ENCODE results near the gene ZMIZ1. TPM values are rescaled to one million over a fixed set of nuclear protein-coding genes. Genes with fewer than 3 reads are reported as not detected.

ZMIZ1 gene
- total RNA-seq, 1 donor from 2014 or later: 173 TPM

DNA sequence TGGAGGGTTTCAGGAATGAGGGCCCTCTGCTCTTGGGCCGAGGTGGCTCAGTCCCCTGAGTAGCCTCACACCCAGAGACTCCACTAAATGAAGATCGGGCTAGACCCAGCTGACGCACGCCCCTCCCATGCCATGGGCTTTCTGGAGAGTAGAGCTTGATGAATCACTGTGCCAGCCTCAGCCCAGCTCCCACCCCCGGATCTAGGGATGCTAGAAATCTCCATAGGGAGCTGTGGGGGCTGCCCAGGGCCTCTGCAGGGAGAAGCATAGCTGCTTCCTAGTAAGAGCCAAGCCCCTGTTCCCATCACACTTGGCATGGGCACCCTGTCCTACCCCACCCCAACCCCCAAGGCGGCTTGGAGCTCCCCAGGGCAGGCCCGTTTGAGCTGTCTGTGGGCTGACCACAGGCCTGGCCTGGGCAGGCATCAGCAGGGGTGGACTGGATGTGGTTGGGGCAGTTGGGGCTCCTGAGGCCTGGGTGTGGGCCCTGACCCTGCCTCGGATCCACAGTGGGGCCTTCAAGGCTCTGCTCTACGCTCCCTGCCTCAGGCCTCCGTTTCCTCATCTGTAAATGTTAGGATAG lies 121.2 kb downstream of the ZMIZ1 start:
- H3K4me3 Mint-ChIP-seq: no peak overlapping the region
- no peaks in the 10 kb centered on the region for H3K27me3 Mint-ChIP-seq (ENCODE audit: low read depth)
- no peaks in the 10 kb centered on the region for H3K9me3 Mint-ChIP-seq
- no peak for DNase-seq (ENCODE audit: low spot score in 2 of 2, unreplicated experiment in 2 of 2)
- TF ChIP-seq, protein P1, sequence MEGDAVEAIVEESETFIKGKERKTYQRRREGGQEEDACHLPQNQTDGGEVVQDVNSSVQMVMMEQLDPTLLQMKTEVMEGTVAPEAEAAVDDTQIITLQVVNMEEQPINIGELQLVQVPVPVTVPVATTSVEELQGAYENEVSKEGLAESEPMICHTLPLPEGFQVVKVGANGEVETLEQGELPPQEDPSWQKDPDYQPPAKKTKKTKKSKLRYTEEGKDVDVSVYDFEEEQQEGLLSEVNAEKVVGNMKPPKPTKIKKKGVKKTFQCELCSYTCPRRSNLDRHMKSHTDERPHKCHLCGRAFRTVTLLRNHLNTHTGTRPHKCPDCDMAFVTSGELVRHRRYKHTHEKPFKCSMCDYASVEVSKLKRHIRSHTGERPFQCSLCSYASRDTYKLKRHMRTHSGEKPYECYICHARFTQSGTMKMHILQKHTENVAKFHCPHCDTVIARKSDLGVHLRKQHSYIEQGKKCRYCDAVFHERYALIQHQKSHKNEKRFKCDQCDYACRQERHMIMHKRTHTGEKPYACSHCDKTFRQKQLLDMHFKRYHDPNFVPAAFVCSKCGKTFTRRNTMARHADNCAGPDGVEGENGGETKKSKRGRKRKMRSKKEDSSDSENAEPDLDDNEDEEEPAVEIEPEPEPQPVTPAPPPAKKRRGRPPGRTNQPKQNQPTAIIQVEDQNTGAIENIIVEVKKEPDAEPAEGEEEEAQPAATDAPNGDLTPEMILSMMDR (IDR thresholded peaks at IDR 0.05; ENCODE audit: unreplicated experiment): no peak
- peaks cover 46% of the 10 kb centered on the region for H3K4me1 Mint-ChIP-seq
- H3K36me3 Mint-ChIP-seq: peaks cover 12% of the 10 kb centered on the region
- H3K27ac Mint-ChIP-seq: no peak overlapping the region

DNA sequence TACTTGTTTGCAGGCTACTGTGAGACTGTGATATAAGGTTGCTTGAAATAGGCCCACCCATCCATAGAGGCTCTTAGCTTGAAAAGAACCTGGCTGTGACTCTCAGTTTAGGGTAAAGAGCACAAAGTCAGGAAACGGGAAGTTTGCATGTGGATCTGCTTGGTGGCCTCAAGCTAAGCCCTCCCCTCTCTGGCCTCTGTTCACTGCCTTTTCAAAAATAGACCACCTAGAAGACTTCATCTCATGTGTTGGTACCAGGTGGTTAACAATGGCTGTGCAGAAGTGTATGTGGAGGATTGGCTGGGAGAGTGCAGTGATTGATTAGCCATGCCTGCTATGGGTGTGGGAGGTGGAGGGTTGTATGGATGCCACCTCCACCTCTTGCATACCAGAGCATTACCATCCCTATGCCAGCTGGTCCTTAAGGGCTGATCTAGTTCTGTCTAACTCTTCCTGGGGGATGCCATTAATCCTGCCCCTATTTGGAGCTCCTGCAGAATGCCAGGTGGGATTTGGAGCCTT lies 122.0 kb downstream of the ZMIZ1 start:
- Mint-ChIP-seq H3K9me3 (no peaks in the 10 kb centered on the region), H3K27me3 (ENCODE audit: low read depth) (no peaks in the 10 kb centered on the region), H3K4me3 (no peak overlapping the region), H3K4me1 (peaks cover 42% of the 10 kb centered on the region), H3K27ac (no peak overlapping the region), H3K36me3 (peaks cover 14% of the 10 kb centered on the region)
- TF ChIP-seq, protein P1 (IDR thresholded peaks at IDR 0.05; ENCODE audit: unreplicated experiment): no peak
- DNase-seq (ENCODE audit: low spot score in 2 of 2, unreplicated experiment in 2 of 2): no peak

DNA sequence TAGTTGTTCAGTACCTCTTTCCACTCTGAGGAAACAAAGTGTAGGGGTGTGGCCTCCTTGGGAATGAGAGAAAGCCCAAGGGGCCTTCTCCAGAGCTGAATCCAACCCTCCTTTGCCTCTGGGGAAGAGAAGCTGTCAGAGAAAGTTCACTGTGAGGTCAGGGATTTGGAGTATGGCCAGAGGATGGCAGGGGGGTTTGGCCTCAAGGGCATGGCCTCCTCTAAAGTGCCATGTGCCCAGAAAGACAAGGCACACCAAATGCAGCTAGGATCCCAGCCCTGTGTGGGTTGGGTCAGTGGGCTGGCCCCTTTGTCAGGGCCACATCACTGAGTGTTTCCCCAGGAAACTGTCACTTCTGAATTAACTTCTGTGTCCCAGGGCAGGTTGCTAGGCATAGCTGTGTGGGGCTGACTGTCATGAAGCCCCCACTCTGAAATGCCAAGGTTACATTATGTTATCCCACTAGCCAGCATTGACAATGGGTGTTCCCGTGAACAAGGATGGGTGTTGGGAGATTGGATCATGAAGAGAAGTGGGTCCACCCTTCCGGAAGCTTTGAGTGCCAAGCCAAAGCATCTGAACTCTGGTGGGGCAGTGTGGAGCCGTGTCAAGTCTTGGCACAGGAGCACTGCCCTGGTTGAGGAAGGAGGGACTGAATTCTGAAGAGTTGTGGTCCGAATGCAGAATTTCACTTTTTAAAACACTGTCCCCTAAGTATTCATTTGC lies 123.3 kb downstream of the ZMIZ1 start:
- Mint-ChIP-seq H3K27me3 (ENCODE audit: low read depth) (no peaks in the 10 kb centered on the region), H3K27ac (no peak overlapping the region), H3K9me3 (no peaks in the 10 kb centered on the region), H3K36me3 (peaks cover 11% of the 10 kb centered on the region), H3K4me3 (no peak overlapping the region), H3K4me1 (peaks cover 35% of the 10 kb centered on the region)
- TF ChIP-seq, protein P1 (IDR thresholded peaks at IDR 0.05; ENCODE audit: unreplicated experiment): no peak
- DNase-seq (ENCODE audit: low spot score in 2 of 2, unreplicated experiment in 2 of 2): no peak

DNA sequence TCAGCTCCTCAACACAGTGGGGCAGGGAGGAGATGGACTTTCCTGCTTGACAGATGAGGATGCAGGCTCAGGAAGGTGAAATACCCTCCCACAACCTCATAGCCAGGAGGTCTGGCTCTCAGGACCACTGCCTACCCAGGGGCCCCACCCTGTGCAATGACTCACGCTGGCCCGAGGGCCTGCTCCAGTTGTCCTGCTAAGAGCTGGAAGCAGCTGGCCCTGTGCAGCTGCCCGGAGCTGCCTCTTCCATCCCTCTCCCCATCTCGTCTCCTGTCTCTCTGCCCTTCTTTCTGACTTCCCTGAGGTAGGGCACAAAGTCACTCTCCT lies 123.9 kb downstream of the ZMIZ1 start:
- no peak for DNase-seq (ENCODE audit: low spot score in 2 of 2, unreplicated experiment in 2 of 2)
- TF ChIP-seq, protein P1 (IDR thresholded peaks at IDR 0.05; ENCODE audit: unreplicated experiment): no peak
- peaks cover 11% of the 10 kb centered on the region for H3K36me3 Mint-ChIP-seq
- H3K27me3 Mint-ChIP-seq (ENCODE audit: low read depth): no peaks in the 10 kb centered on the region
- H3K4me1 Mint-ChIP-seq: peaks cover 34% of the 10 kb centered on the region
- no peaks in the 10 kb centered on the region for H3K9me3 Mint-ChIP-seq
- H3K27ac Mint-ChIP-seq: peak overlapping the region; percentile 60
- no peak overlapping the region for H3K4me3 Mint-ChIP-seq

DNA sequence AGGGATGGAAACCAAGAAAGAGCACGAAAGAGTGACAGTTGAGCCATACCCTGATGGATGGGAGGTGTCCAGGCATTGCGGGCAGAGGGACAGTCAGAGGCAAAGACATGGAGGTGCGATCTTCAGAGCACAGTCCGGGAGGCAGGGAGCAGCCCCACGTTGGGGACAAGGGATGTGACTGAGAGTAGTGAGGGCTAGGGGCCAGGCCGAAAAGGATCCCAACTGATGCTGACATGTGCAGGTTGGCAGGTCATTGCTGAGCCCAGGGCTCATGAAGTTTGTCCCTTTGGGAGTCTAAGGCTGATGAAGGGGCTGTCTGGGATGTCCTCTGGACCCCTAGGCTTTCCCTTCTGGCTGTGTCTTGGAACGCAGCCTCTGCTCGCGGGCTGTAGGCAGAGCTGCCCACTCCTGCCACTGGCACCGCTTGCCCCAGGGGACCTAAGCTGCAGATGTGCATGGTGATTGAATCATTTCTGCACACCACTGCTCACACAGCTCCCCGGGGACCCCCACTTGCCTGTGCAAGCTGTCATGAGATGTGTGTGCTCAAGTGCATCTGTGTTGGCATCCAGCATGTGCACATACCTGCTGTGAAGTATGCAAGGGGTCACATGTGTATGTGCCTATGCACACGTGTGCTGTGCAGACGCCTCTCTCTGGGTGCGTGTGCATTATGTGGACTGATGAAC lies 125.1 kb downstream of the ZMIZ1 start:
- Mint-ChIP-seq H3K4me3 (no peak overlapping the region), H3K4me1 (peaks cover 23% of the 10 kb centered on the region), H3K27me3 (ENCODE audit: low read depth) (no peaks in the 10 kb centered on the region), H3K36me3 (peaks cover 13% of the 10 kb centered on the region), H3K27ac (no peak overlapping the region), H3K9me3 (no peaks in the 10 kb centered on the region)
- no peak for DNase-seq (ENCODE audit: low spot score in 2 of 2, unreplicated experiment in 2 of 2)
- TF ChIP-seq, protein P1 (IDR thresholded peaks at IDR 0.05; ENCODE audit: unreplicated experiment): no peak

Data from mesothelial cell of epicardium (in vitro differentiated cells).